Measurements from ENCODE around the gene WDR1. TPM values are rescaled to one million over a fixed set of nuclear protein-coding genes. Genes with fewer than 3 reads are reported as not detected.
A peak's percentile ranks its signal among the peaks of the same experiment; 100 is the strongest.

Gene WDR1
- total RNA-seq, 4 donors from 2014 or later: 196 to 268 (median 246) TPM

- Histone ChIP-seq H3K9me3 (no peaks in the 10 kb centered on the region), H3K4me3 (no peak overlapping the region), H3K4me1 (peaks cover 69 to 95% (median 85%) of the 10 kb centered on the region in 4 donors), H3K27me3 (no peaks in the 10 kb centered on the region), H3K36me3 (peaks cover 0 to 22% (median 2%) of the 10 kb centered on the region in 4 donors), H3K27ac (peak overlapping the region in 2 of 4 donors; percentile 84 to 99)
- TF ChIP-seq POLR2AphosphoS5 (IDR thresholded peaks at IDR 0.05) (no peak), EP300 (IDR thresholded peaks at IDR 0.05; ENCODE audit: low read depth) (no peak), POLR2A (IDR thresholded peaks at IDR 0.05) (no peak), CTCF (IDR thresholded peaks at IDR 0.05) (no peak)
- 70 to 84% methylated on average over 2 to 13 of the region's 13 CpGs for WGBS, 2 donors (ENCODE audit: low coverage in 1 of 2)
- in situ Hi-C loops (cut with MboI; ENCODE audit: low pct_ligation_motif_present in 1 of 4, low pct_unique_long_range_greater_than_20kb in 1 of 4, low sequenced_read_pairs in 3 of 4) (no loop called here), intact Hi-C loops (cut with DNase I; ENCODE audit: low total_unique reads) (no loop called here)
- DNase-seq: no peak
These were observed 5.4 kb downstream of the WDR1 start for GRCh38 chr4:10111067-10111801.

GRCh38 chr4:10109995-10110670 is 6.5 kb downstream of the WDR1 start:
- Histone ChIP-seq H3K27me3 (no peaks in the 10 kb centered on the region), H3K9me3 (no peaks in the 10 kb centered on the region), H3K4me3 (no peak overlapping the region), H3K36me3 (peaks cover 0 to 22% (median 2%) of the 10 kb centered on the region in 4 donors), H3K4me1 (peaks cover 75 to 100% (median 92%) of the 10 kb centered on the region in 4 donors), H3K27ac (peak overlapping the region; percentile 79 to 99 (median 83))
- no peak for DNase-seq
- no peak for TF ChIP-seq POLR2AphosphoS5 (IDR thresholded peaks at IDR 0.05)
- TF ChIP-seq EP300 (IDR thresholded peaks at IDR 0.05; ENCODE audit: low read depth): no peak
- no peak for TF ChIP-seq POLR2A (IDR thresholded peaks at IDR 0.05)
- no peak for TF ChIP-seq CTCF (IDR thresholded peaks at IDR 0.05)
- intact Hi-C loops (cut with DNase I; ENCODE audit: low total_unique reads): no loop called here
- in situ Hi-C loops (cut with MboI; ENCODE audit: low pct_ligation_motif_present in 1 of 4, low pct_unique_long_range_greater_than_20kb in 1 of 4, low sequenced_read_pairs in 3 of 4): no loop called here
- 91 to 100% methylated on average over 3 to 11 of the region's 11 CpGs for WGBS, 2 donors (ENCODE audit: low coverage in 1 of 2)

- H3K4me1 ChIP-seq: peaks cover 76 to 100% (median 88%) of the 10 kb centered on the region in 4 donors
- no peak for TF ChIP-seq EP300 (IDR thresholded peaks at IDR 0.05; ENCODE audit: low read depth)
- TF ChIP-seq CTCF (IDR thresholded peaks at IDR 0.05): no peak
- no peak for TF ChIP-seq POLR2AphosphoS5 (IDR thresholded peaks at IDR 0.05)
- no peak for TF ChIP-seq POLR2A (IDR thresholded peaks at IDR 0.05)
- DNase-seq: peak; percentile 44
- H3K27ac ChIP-seq: peak overlapping the region; percentile 79 to 99 (median 83)
- 70% methylated on average over 4 to 17 of the region's 17 CpGs for WGBS, 2 donors (ENCODE audit: low coverage in 1 of 2)
- H3K9me3 ChIP-seq: no peaks in the 10 kb centered on the region
- intact Hi-C loops (cut with DNase I; ENCODE audit: low total_unique reads) (no loop called here), in situ Hi-C loops (cut with MboI; ENCODE audit: low pct_ligation_motif_present in 1 of 4, low pct_unique_long_range_greater_than_20kb in 1 of 4, low sequenced_read_pairs in 3 of 4) (no loop called here)
- no peaks in the 10 kb centered on the region for H3K27me3 ChIP-seq
- peaks cover 0 to 18% (median 2%) of the 10 kb centered on the region in 4 donors for H3K36me3 ChIP-seq
- H3K4me3 ChIP-seq: no peak overlapping the region
These were observed 7.5 kb downstream of the WDR1 start for GRCh38 chr4:10108818-10109783.

Data from transverse colon (tissue), 4 donors.